RWPE1 (cell line): ENCODE measurements around the gene ARPC1B.

Source experiments
- CTCF ChIA-PET: fragments of 350-600 bp; sonication (Branson Sonifier 250); formaldehyde crosslinking; extraction: SDS; loops from one replicate; lab custom pipeline; 2021; lab: Yijun Ruan, JAX
- POLR2A ChIA-PET: fragments of 400-600 bp; formaldehyde crosslinking; extraction: SDS; loops from one replicate; lab custom pipeline; 2020; ENCODE audit warnings: antibody characterized with exemption; ENCODE audit not compliant: low non-redundant PET; lab: Yijun Ruan, JAX
- DNase-seq: peaks from one replicate; pipeline ENCODE4 v3.0.0; 2012; ENCODE audit warnings: low spot score
- H3K27ac ChIP-seq: fragments of 450-650 bp; 2 replicates; pipeline ENCODE4 v1.5.1; 2017
- CTCF ChIP-seq: fragments of 450-650 bp; conservative IDR thresholded peaks from 2 replicates; pipeline ENCODE4 v1.5.1; 2017; ENCODE audit warnings: low read depth, mild to moderate bottlenecking

The ARPC1B gene

GRCh38 chr7:99404977-99405320 lies 30.4 kb downstream of the ARPC1B start:
- H3K27ac ChIP-seq, result peak overlapping the region; percentile 57
- CTCF ChIA-PET, result no interaction called here
- DNase-seq, result no peak
- no peak for TF ChIP-seq CTCF
- POLR2A ChIA-PET, result interaction anchor here (1.2 kb wide), 1 partner anchor 12 kb away, joined by 3 read pairs; no protein-coding TSS in a partner anchor

GRCh38 chr7:99406557-99406956 lies 32.0 kb downstream of the ARPC1B start:
- CTCF ChIA-PET, result no interaction called here
- H3K27ac ChIP-seq, result peak overlapping the region; percentile 32
- POLR2A ChIA-PET, result no interaction called here

GRCh38 chr7:99407872-99408378 lies 33.4 kb downstream of the ARPC1B start:
- CTCF ChIA-PET, result no interaction called here
- peak; percentile 80 for DNase-seq
- POLR2A ChIA-PET, result interaction anchor here (0.8 kb wide), 1 partner anchor 9 kb away, joined by 4 read pairs; no protein-coding TSS in a partner anchor

More at GRCh38 chr7:99406557-99406956, 32.0 kb downstream of the ARPC1B start:
- no peak for DNase-seq
- TF ChIP-seq CTCF, result no peak

GRCh38 chr7:99408379-99409191 lies 34.1 kb downstream of the ARPC1B start, which contains the start of the genes BUD31 and PDAP1:
BUD31 (plus strand) TSS chr7:99408969; CDS start chr7:99411093, 2,124 bp downstream.
PDAP1 (minus strand) TSS chr7:99408597; CDS start chr7:99408548, 49 bp downstream.
- peak within 1 kb of the TSS; percentile 96 for H3K27ac ChIP-seq
- ChIA-PET POLR2A (interaction anchor here (0.6 to 0.8 kb wide), 3 partner anchors 10 to 46 kb away, joined by 3 to 4 read pairs (median 3); no protein-coding TSS in a partner anchor), CTCF (interaction anchor here (0.7 kb wide), 1 partner anchor 43 kb away, joined by 3 read pairs; no protein-coding TSS in a partner anchor)
- peak; percentile 93 for DNase-seq
- TF ChIP-seq CTCF, result no peak

More at GRCh38 chr7:99407872-99408378, 33.4 kb downstream of the ARPC1B start:
- peak overlapping the region; percentile 96 for H3K27ac ChIP-seq
- no peak for TF ChIP-seq CTCF

GRCh38 chr7:99409192-99409572 lies 34.7 kb downstream of the ARPC1B start:
- H3K27ac ChIP-seq, result peak overlapping the region; percentile 96
- CTCF ChIA-PET, result interaction anchor here (0.7 kb wide), 1 partner anchor 43 kb away, joined by 3 read pairs; no protein-coding TSS in a partner anchor
- POLR2A ChIA-PET, result interaction anchor here (0.8 kb wide), 1 partner anchor 47 kb away, joined by 3 read pairs; no protein-coding TSS in a partner anchor
- no peak for TF ChIP-seq CTCF
- no peak for DNase-seq

GRCh38 chr7:99409806-99410205 lies 35.3 kb downstream of the ARPC1B start:
- ChIA-PET CTCF (no interaction called here), POLR2A (interaction anchor here (0.6 kb wide), 1 partner anchor 42 kb away, joined by 3 read pairs; no protein-coding TSS in a partner anchor)
- H3K27ac ChIP-seq, result no peak overlapping the region
- no peak for TF ChIP-seq CTCF
- DNase-seq, result peak; percentile 39
